ENCODE measurements around the gene ARL5C. TPM values are rescaled to one million over a fixed set of nuclear protein-coding genes. Genes with fewer than 3 reads are reported as not detected.

Gene ARL5C
- not detected in 2 replicates for total RNA-seq

GRCh38 chr17:39165841-39166349 is at the start of gene ARL5C:
TSS of gene ARL5C (minus strand) at chr17:39166161. CDS start at chr17:39165760, 401 bp downstream.

GRCh38 chr17:39200070-39200879 is 34.3 kb upstream of the ARL5C start, which contains the start of gene RPL19:
TSS of gene RPL19 (plus strand) at chr17:39200283. CDS start at chr17:39200345, 62 bp downstream.

GRCh38 chr17:39197380-39198185 is 31.6 kb upstream of the ARL5C start, which contains the start of gene CACNB1:
TSS of gene CACNB1 (minus strand) at chr17:39197669. CDS start at chr17:39197495, 174 bp downstream.

GRCh38 chr17:39151150-39151942 is 14.6 kb downstream of the ARL5C start, which contains the start of gene PLXDC1:
TSS of gene PLXDC1 (minus strand) at chr17:39151637. CDS start at chr17:39151437, 200 bp downstream.

Other genes starting within 250 kb of the ARL5C start
- gene FBXO47, start 198.8 kb downstream of the ARL5C start, total RNA-seq = not detected in 2 replicates
- 8.8 and 15.4 TPM in 2 replicates for gene PLXDC1, start 14.5 kb downstream of the ARL5C start, total RNA-seq
- 3.3 and 9.8 TPM in 2 replicates for gene CACNB1, start 31.5 kb upstream of the ARL5C start, total RNA-seq
- 2,119 and 2,384 TPM in 2 replicates for gene RPL19, start 34.1 kb upstream of the ARL5C start, total RNA-seq
- gene STAC2, start 59.8 kb upstream of the ARL5C start, total RNA-seq = 0.19 and 0.24 TPM in 2 replicates
- gene FBXL20, start 235.5 kb upstream of the ARL5C start, total RNA-seq = 11.5 and 13.3 TPM in 2 replicates

Measured in cardiac ventricle fibroblast (primary cell).